A549 (cell line): ENCODE data around the gene MTHFD2L. TPM values are rescaled to one million over a fixed set of nuclear protein-coding genes. Genes with fewer than 3 reads are reported as not detected.

ENCODE experiments used
- ATAC-seq, 2 experiments: fragments of 200-7000 bp in 1 of 2; fragments of >200 bp in 1 of 2; cut with Nextera tagmentation in 1 of 2; cut with Tn5 transposase in 1 of 2; 3 replicates each; pipeline versions ENCODE4 v1.8.0 to v1.9.1; 2018 to 2020; ENCODE audit warnings: mild to moderate bottlenecking in 1 of 2, moderate library complexity in 1 of 2
- CTCF ChIA-PET: fragments of 300-600 bp; sonication (Branson Sonifier 250); formaldehyde crosslinking; extraction: SDS; loops from one replicate; lab custom pipeline; 2021; ENCODE audit warnings: antibody characterized with exemption, inconsistent platforms; lab: Yijun Ruan, JAX
- POLR2A ChIA-PET: fragments of 350-600 bp; formaldehyde crosslinking; extraction: SDS; loops from one replicate; lab custom pipeline; 2021; ENCODE audit warnings: antibody characterized with exemption, inconsistent platforms; lab: Yijun Ruan, JAX
- DNase-seq, 2 experiments: peaks; one replicate each; pipeline versions ENCODE4 v3.0.0 to v3.0.0-alpha.2; 2011 to 2016; ENCODE audit warnings: low read depth in 1 of 2, low spot score in 1 of 2
- FAIRE-seq: peaks from 2 replicates; lab custom pipeline; 2011; peaks lifted over from hg19 to GRCh38; lab: Jason Lieb, UNC
- H3K27ac ChIP-seq, 2 experiments: fragments of >200 bp; sonication (Bioruptor Twin); formaldehyde crosslinking; 3 replicates each; pipeline ENCODE4 v1.5.1; 2016 to 2017
- H3K4me1 ChIP-seq: fragments of >200 bp; sonication (Bioruptor Twin); formaldehyde crosslinking; 3 replicates; pipeline ENCODE4 v1.6.1; 2016
- H3K4me2 ChIP-seq: fragments of >200 bp; sonication (Bioruptor Twin); formaldehyde crosslinking; 3 replicates; pipeline ENCODE4 v1.6.1; 2016
- H3K4me3 ChIP-seq: fragments of >200 bp; sonication (Bioruptor Twin); formaldehyde crosslinking; 3 replicates; pipeline ENCODE4 v1.5.1; 2016
- H3K9me3 ChIP-seq: fragments of >200 bp; sonication (Bioruptor Twin); formaldehyde crosslinking; 3 replicates; pipeline ENCODE4 v1.6.1; 2016
- CBX8 ChIP-seq: fragments of 200-600 bp; sonication (generic); IDR thresholded peaks from 2 replicates; pipeline ENCODE4 v1.6.1; 2016
- CHD4 ChIP-seq: fragments of 200-600 bp; sonication (generic); IDR thresholded peaks from 2 replicates; pipeline ENCODE4 v1.6.1; 2016; ENCODE audit warnings: antibody characterized with exemption, mild to moderate bottlenecking, borderline replicate concordance
- EHF ChIP-seq: fragments of 250-450 bp; sonication (Bioruptor Pico); IDR thresholded peaks from 2 replicates; pipeline ENCODE4 v1.5.0; 2020; ENCODE audit warnings: mild to moderate bottlenecking
- EP300 ChIP-seq, 2 experiments: fragments of >200 bp; sonication (Bioruptor Twin); formaldehyde crosslinking; IDR thresholded peaks; 2 replicates in 1 of 2; 3 replicates in 1 of 2; pipeline ENCODE4 v1.6.1; 2016 to 2017
- FOSL2 ChIP-seq, 2 experiments: fragments of 450-650 bp in 1 of 2; fragments of >200 bp in 1 of 2; sonication (Bioruptor Twin) in 1 of 2; formaldehyde crosslinking; IDR thresholded peaks; 2 replicates each; pipeline versions ENCODE4 v1.5.0 to v1.6.1; 2016 to 2020; ENCODE audit warnings: mild to moderate bottlenecking in 1 of 2, moderate library complexity in 1 of 2
- FOXS1 ChIP-seq: fragments of 250-450 bp; sonication (Bioruptor Pico); IDR thresholded peaks from 2 replicates; pipeline ENCODE4 v1.5.0; 2020; ENCODE audit warnings: mild to moderate bottlenecking, moderate library complexity
- GATA3 ChIP-seq: IDR thresholded peaks from 2 replicates; pipeline ENCODE4 v1.6.1; 2012; ENCODE audit warnings: borderline replicate concordance
- HDAC2 ChIP-seq: fragments of 200-600 bp; sonication (generic); IDR thresholded peaks from 2 replicates; pipeline ENCODE4 v1.6.1; 2016
- HEYL ChIP-seq: fragments of 250-450 bp; sonication (Bioruptor Pico); IDR thresholded peaks from 2 replicates; pipeline ENCODE4 v1.8.0; 2021; ENCODE audit warnings: mild to moderate bottlenecking, moderate library complexity
- HOXA7 ChIP-seq: fragments of 250-450 bp; sonication (Bioruptor Pico); IDR thresholded peaks from 2 replicates; pipeline ENCODE4 v1.5.0; 2020; ENCODE audit warnings: mild to moderate bottlenecking, moderate library complexity
- HOXB13 ChIP-seq: fragments of 250-450 bp; sonication (Bioruptor Pico); IDR thresholded peaks from 2 replicates; pipeline ENCODE4 v1.5.0; 2020; ENCODE audit warnings: low read depth, mild to moderate bottlenecking, moderate library complexity
- HOXB5 ChIP-seq: fragments of 250-450 bp; sonication (Bioruptor Pico); IDR thresholded peaks from 2 replicates; pipeline ENCODE4 v1.5.0; 2020; ENCODE audit warnings: mild to moderate bottlenecking, moderate library complexity
- MAFK ChIP-seq: fragments of 450-650 bp; IDR thresholded peaks from 2 replicates; pipeline ENCODE4 v1.6.1; 2014; ENCODE audit not compliant: partially characterized antibody
- NPAS2 ChIP-seq: fragments of 250-450 bp; sonication (Bioruptor Pico); IDR thresholded peaks from 2 replicates; pipeline ENCODE4 v1.8.0; 2022; ENCODE audit warnings: mild to moderate bottlenecking, moderate library complexity, borderline replicate concordance
- POLR2AphosphoS2 ChIP-seq: conservative IDR thresholded peaks from 2 replicates; pipeline ENCODE4 v1.6.1; 2012; ENCODE audit warnings: low read length, improper control_type of control experiment, inconsistent platforms
- RAD21 ChIP-seq, 2 experiments: fragments of >200 bp in 1 of 2; sonication (Bioruptor Twin) in 1 of 2; formaldehyde crosslinking in 1 of 2; IDR thresholded peaks in 1 of 2; conservative IDR thresholded peaks in 1 of 2; 2 replicates in 1 of 2; 3 replicates in 1 of 2; pipeline ENCODE4 v1.6.1; 2012 to 2018; ENCODE audit warnings: inconsistent platforms in 1 of 2
- RCOR1 ChIP-seq: fragments of 150-350 bp; IDR thresholded peaks from 2 replicates; pipeline ENCODE4 v1.6.1; 2014; ENCODE audit warnings: antibody characterized with exemption, low read length, low read depth
- REST ChIP-seq: fragments of 200-600 bp; sonication (generic); IDR thresholded peaks from 2 replicates; pipeline ENCODE4 v1.6.1; 2016; ENCODE audit warnings: antibody characterized with exemption, mild to moderate bottlenecking, moderate library complexity
- RFX5 ChIP-seq: fragments of 450-650 bp; IDR thresholded peaks from 2 replicates; pipeline ENCODE4 v1.7.1; 2014; ENCODE audit warnings: antibody characterized with exemption, mild to moderate bottlenecking, moderate library complexity
- RNF2 ChIP-seq: fragments of 200-600 bp; sonication (generic); IDR thresholded peaks from 2 replicates; pipeline ENCODE4 v1.6.1; 2016; ENCODE audit warnings: low read depth, mild to moderate bottlenecking, antibody characterized with exemption, moderate library complexity, borderline replicate concordance
- ZC3H11A ChIP-seq: fragments of 450-650 bp; IDR thresholded peaks from 2 replicates; pipeline ENCODE4 v1.6.1; 2014; ENCODE audit warnings: antibody characterized with exemption, mild to moderate bottlenecking
- ZFP36 ChIP-seq: fragments of 450-650 bp; IDR thresholded peaks from 2 replicates; pipeline ENCODE4 v1.6.1; 2014; ENCODE audit warnings: borderline replicate concordance; ENCODE audit not compliant: partially characterized antibody
- ZSCAN20 ChIP-seq: fragments of 250-450 bp; sonication (Bioruptor Pico); IDR thresholded peaks from 2 replicates; pipeline ENCODE4 v1.8.0; 2022; ENCODE audit warnings: mild to moderate bottlenecking, moderate library complexity
- WGBS: methylation state at CpG from one replicate; pipeline ENCODE4 v1.1.6; 2017; ENCODE audit errors: missing lambda C conversion rate; 5-methylcytosine and 5-hydroxymethylcytosine counted together
- polyA plus RNA-seq, 4 experiments: library from polyadenylated mRNA; depleted of rRNA in 3 of 4; stranded (reverse); fragments of >200 nt; fragmentation: RNase III in 1 of 4; extraction: RNeasy Plus Mini Kit Qiagen cat#74134 plus additional on column Dnase treatment in 1 of 4; gene quantifications; 2 replicates in 3 of 4; 3 replicates in 1 of 4; pipeline ENCODE4 v1.2.3, GENCODE V29; 2011 to 2017
- TF ChIP-seq, protein P1 (sequence below): fragments of 250-450 bp; sonication (Bioruptor Pico); IDR thresholded peaks from 2 replicates; pipeline ENCODE4 v1.5.0; 2021; ENCODE audit warnings: mild to moderate bottlenecking, moderate library complexity, borderline replicate concordance
- TF ChIP-seq, protein P2 (sequence below): fragments of >200 bp; sonication (Bioruptor Twin); formaldehyde crosslinking; IDR thresholded peaks from 3 replicates; pipeline ENCODE4 v1.6.1; 2016
- TF ChIP-seq, protein P3 (sequence below): IDR thresholded peaks from 2 replicates; pipeline ENCODE4 v1.6.1; 2012
- TF ChIP-seq, protein P4 (sequence below): IDR thresholded peaks from 2 replicates; pipeline ENCODE4 v1.6.1; 2012; ENCODE audit warnings: low read depth, borderline replicate concordance

MTHFD2L gene
- polyA plus RNA-seq, 2 of the 4 experiments (the other 2 are of a cell fraction) = 8.5 to 19.3 TPM

- Histone ChIP-seq H3K4me2 (no peak overlapping the region), H3K9me3 (no peaks in the 10 kb centered on the region), H3K4me3 (no peak overlapping the region), H3K4me1 (no peaks in the 10 kb centered on the region), H3K27ac (no peak overlapping the region)
- no peak for ATAC-seq
- DNase-seq = no peak
- POLR2A ChIA-PET = no interaction called here
- FAIRE-seq = no peak
- 100% methylated on average over 1 of the region's 2 CpGs for WGBS
- CTCF ChIA-PET = interaction anchor here (1.0 to 2.8 kb wide), 2 partner anchors 11 kb away, joined by 4 to 13 read pairs; no protein-coding TSS in a partner anchor
- TF ChIP-seq, protein P1, sequence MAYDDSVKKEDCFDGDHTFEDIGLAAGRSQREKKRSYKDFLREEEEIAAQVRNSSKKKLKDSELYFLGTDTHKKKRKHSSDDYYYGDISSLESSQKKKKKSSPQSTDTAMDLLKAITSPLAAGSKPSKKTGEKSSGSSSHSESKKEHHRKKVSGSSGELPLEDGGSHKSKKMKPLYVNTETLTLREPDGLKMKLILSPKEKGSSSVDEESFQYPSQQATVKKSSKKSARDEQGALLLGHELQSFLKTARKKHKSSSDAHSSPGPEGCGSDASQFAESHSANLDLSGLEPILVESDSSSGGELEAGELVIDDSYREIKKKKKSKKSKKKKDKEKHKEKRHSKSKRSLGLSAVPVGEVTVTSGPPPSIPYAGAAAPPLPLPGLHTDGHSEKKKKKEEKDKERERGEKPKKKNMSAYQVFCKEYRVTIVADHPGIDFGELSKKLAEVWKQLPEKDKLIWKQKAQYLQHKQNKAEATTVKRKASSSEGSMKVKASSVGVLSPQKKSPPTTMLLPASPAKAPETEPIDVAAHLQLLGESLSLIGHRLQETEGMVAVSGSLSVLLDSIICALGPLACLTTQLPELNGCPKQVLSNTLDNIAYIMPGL = no peak
- TF ChIP-seq, protein P2, sequence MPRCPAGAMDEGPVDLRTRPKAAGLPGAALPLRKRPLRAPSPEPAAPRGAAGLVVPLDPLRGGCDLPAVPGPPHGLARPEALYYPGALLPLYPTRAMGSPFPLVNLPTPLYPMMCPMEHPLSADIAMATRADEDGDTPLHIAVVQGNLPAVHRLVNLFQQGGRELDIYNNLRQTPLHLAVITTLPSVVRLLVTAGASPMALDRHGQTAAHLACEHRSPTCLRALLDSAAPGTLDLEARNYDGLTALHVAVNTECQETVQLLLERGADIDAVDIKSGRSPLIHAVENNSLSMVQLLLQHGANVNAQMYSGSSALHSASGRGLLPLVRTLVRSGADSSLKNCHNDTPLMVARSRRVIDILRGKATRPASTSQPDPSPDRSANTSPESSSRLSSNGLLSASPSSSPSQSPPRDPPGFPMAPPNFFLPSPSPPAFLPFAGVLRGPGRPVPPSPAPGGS = no peak
- TF ChIP-seq HEYL (CRISPR knock-in tag) = no peak
- no peak for TF ChIP-seq MAFK
- no peak for TF ChIP-seq GATA3
- TF ChIP-seq, protein P3, sequence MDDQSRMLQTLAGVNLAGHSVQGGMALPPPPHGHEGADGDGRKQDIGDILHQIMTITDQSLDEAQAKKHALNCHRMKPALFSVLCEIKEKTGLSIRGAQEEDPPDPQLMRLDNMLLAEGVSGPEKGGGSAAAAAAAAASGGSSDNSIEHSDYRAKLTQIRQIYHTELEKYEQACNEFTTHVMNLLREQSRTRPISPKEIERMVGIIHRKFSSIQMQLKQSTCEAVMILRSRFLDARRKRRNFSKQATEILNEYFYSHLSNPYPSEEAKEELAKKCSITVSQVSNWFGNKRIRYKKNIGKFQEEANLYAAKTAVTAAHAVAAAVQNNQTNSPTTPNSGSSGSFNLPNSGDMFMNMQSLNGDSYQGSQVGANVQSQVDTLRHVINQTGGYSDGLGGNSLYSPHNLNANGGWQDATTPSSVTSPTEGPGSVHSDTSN = no peak
- TF ChIP-seq FOXS1 (CRISPR knock-in tag) = no peak
- no peak for TF ChIP-seq CBX8
- TF ChIP-seq EP300 (IDR thresholded peaks at IDR 0.05) = no peak
- TF ChIP-seq POLR2AphosphoS2 = no peak
- no peak for TF ChIP-seq EHF (CRISPR knock-in tag)
- TF ChIP-seq REST = no peak
- TF ChIP-seq RAD21 (conservative IDR thresholded peaks at IDR 0.05 in 1 of 2, IDR thresholded peaks at IDR 0.05 in 1 of 2) = no peak
- no peak for TF ChIP-seq HOXB13 (CRISPR knock-in tag)
- TF ChIP-seq HOXB5 (CRISPR knock-in tag) = no peak
- TF ChIP-seq ZFP36 = no peak
These were observed 173.3 kb downstream of the MTHFD2L start for GRCh38 chr4:74331252-74331651.

- no peak overlapping the region for H3K27ac ChIP-seq
- ATAC-seq = no peak
- no peak overlapping the region for H3K4me3 ChIP-seq
- TF ChIP-seq HOXA7 (CRISPR knock-in tag) (no peak), HEYL (CRISPR knock-in tag) (no peak), POLR2AphosphoS2 (no peak), CHD4 (no peak), RFX5 (no peak), NPAS2 (CRISPR knock-in tag) (no peak), RNF2 (no peak), FOSL2 (IDR thresholded peaks at IDR 0.05) (no peak), FOSL2 (CRISPR knock-in tag; IDR thresholded peaks at IDR 0.05) (no peak), RCOR1 (no peak), ZC3H11A (no peak), HDAC2 (no peak), ZSCAN20 (no peak)
- TF ChIP-seq, protein P4, sequence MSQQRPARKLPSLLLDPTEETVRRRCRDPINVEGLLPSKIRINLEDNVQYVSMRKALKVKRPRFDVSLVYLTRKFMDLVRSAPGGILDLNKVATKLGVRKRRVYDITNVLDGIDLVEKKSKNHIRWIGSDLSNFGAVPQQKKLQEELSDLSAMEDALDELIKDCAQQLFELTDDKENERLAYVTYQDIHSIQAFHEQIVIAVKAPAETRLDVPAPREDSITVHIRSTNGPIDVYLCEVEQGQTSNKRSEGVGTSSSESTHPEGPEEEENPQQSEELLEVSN = no peak
- TF ChIP-seq, protein P2 = no peak
- ChIA-PET CTCF (interaction anchor here (1.0 to 2.1 kb wide), 2 partner anchors 12 to 38 kb away, joined by 4 to 5 read pairs; no protein-coding TSS in a partner anchor), POLR2A (no interaction called here)
- DNase-seq = no peak
- FAIRE-seq = no peak
- H3K4me2 ChIP-seq = no peak overlapping the region
- no peaks in the 10 kb centered on the region for H3K9me3 ChIP-seq
- H3K4me1 ChIP-seq = no peaks in the 10 kb centered on the region
These were observed 174.0 kb downstream of the MTHFD2L start for GRCh38 chr4:74331944-74332343.
